H1 (cell line): Measurements from ENCODE around the gene S100A4. TPM values are rescaled to one million over a fixed set of nuclear protein-coding genes. Genes with fewer than 3 reads are reported as not detected.

Source experiments
- ATF2 ChIP-seq: IDR thresholded peaks from 2 replicates; pipeline ENCODE4 v1.6.1; 2012; ENCODE audit warnings: low read length, inconsistent platforms
- BRCA1 ChIP-seq: IDR thresholded peaks from 2 replicates; pipeline ENCODE4 v1.6.1; 2012; ENCODE audit warnings: low read depth, low read length, improper control_type of control experiment
- CHD2 ChIP-seq: IDR thresholded peaks from 2 replicates; pipeline ENCODE4 v1.6.1; 2012; ENCODE audit warnings: low read length, improper control_type of control experiment
- SIN3A ChIP-seq, 2 experiments: IDR thresholded peaks in 1 of 2; conservative IDR thresholded peaks in 1 of 2; 2 replicates each; pipeline ENCODE4 v1.6.1; 2011 to 2012; ENCODE audit warnings: low read length in 2 of 2, improper control_type of control experiment in 1 of 2, low read depth in 1 of 2, mild to moderate bottlenecking in 1 of 2
- SP4 ChIP-seq: IDR thresholded peaks from 2 replicates; pipeline ENCODE4 v1.6.1; 2012; ENCODE audit warnings: low read length, inconsistent platforms
- polyA plus RNA-seq, 7 experiments: library from polyadenylated mRNA; depleted of rRNA in 3 of 7; stranded (reverse) in 5 of 7; unstranded in 2 of 7; fragments of >200 nt in 5 of 7; fragments of 200-250 nt in 2 of 7; gene quantifications; 1 replicate in 5 of 7; 2 replicates in 1 of 7; 4 replicates in 1 of 7; pipeline versions ENCODE4 v1.2.1 to v1.2.3, GENCODE V29; 2011 to 2013; ENCODE audit warnings: missing spikeins in 2 of 7, mixed read lengths in 2 of 7
- total RNA-seq: library from RNA; stranded (reverse); fragmentation: NEBNext Ultra II Directional; extraction: Animal tissue kit (Norgen Biotek cat#: 25700); gene quantifications from 2 replicates; pipeline ENCODE4 v1.2.1, GENCODE V29; 2021

Gene S100A4
- total and polyA plus RNA-seq, 2 of the 8 experiments (the other 6 are each of a cell fraction or from before 2014, with no cell fraction given): 36.3 to 85.4 TPM

GRCh38 chr1:153495536-153495935 is 50.1 kb downstream of the S100A4 start (continued):
- TF ChIP-seq CHD2 (no peak), ATF2 (no peak), BRCA1 (no peak), SIN3A (conservative IDR thresholded peaks at IDR 0.05 in 1 of 2, IDR thresholded peaks at IDR 0.05 in 1 of 2; ENCODE audit: low read depth in 1 of 2, low read length in 2 of 2) (no peak), SP4 (no peak)
